GM12875 (cell line): ENCODE results near the gene RAET1G.
"Not testable (repeated sequence)": the region's sequence is repeated elsewhere in the genome, so short reads cannot be mapped to it uniquely, and the experiment has no call there.

Source experiments
- H3K4me3 ChIP-seq: one replicate; pipeline ENCODE4 v1.5.1; 2011; ENCODE audit warnings: low read depth, low read length, control low read depth
- TF ChIP-seq, protein P1 (sequence below): IDR thresholded peaks from 2 replicates; pipeline ENCODE4 v1.5.1; 2011; ENCODE audit warnings: low read depth, mild to moderate bottlenecking, control low read depth, inconsistent platforms, low read length, moderate library complexity, borderline replicate concordance; ENCODE audit not compliant: insufficient read depth

Gene RAET1G

DNA sequence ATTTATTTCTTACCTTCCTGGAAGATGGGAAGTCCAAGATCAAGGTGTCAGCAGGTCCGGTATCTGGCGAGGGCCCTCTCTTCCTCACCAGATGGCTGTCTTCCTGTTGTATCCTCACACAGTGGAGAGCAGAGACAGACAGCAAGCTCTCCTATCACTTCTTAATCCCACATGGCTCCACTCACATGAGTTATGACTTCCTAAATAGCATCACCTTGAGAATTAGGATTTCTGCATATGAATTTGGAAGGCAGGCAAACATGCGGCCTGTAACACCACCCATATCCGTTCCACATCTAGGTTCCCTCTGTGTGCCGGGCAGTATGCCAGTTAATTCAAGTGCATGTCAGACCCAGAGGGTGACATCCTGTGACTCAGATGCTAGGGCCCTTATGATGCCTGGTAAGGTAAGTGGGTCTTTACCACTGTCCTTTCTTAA is 27.1 kb downstream of the RAET1G start:
- no peak overlapping the region for H3K4me3 ChIP-seq
- TF ChIP-seq, protein P1, sequence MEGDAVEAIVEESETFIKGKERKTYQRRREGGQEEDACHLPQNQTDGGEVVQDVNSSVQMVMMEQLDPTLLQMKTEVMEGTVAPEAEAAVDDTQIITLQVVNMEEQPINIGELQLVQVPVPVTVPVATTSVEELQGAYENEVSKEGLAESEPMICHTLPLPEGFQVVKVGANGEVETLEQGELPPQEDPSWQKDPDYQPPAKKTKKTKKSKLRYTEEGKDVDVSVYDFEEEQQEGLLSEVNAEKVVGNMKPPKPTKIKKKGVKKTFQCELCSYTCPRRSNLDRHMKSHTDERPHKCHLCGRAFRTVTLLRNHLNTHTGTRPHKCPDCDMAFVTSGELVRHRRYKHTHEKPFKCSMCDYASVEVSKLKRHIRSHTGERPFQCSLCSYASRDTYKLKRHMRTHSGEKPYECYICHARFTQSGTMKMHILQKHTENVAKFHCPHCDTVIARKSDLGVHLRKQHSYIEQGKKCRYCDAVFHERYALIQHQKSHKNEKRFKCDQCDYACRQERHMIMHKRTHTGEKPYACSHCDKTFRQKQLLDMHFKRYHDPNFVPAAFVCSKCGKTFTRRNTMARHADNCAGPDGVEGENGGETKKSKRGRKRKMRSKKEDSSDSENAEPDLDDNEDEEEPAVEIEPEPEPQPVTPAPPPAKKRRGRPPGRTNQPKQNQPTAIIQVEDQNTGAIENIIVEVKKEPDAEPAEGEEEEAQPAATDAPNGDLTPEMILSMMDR, result no peak

DNA sequence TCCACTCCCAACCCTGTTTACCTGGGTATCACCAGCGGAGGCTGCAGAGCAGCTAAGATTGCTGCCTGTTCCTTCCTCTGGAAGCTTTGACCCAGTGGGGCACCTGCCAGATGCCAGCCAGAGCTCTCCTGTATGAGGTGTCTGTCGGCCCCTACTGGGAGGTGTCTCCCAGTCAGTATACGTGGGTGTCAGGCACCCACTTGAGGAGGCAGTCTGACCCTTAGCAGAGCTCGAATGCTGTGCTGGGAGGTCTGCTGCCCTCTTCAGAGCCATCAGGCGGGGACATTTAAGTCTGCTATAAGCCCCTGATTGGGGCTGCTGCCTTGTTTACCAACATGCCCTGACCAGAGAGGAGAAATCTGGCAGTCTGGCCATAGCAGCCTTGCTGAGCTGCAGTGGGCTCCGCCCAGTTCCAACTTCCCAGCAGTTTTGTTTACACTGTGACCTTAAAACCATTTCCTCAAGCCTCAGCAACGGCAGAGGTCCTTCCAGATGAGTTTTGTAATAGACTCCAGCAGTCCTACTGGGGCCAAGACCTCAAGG is 27.8 kb downstream of the RAET1G start:
- TF ChIP-seq, protein P1, result no peak
- no peak overlapping the region for H3K4me3 ChIP-seq

DNA sequence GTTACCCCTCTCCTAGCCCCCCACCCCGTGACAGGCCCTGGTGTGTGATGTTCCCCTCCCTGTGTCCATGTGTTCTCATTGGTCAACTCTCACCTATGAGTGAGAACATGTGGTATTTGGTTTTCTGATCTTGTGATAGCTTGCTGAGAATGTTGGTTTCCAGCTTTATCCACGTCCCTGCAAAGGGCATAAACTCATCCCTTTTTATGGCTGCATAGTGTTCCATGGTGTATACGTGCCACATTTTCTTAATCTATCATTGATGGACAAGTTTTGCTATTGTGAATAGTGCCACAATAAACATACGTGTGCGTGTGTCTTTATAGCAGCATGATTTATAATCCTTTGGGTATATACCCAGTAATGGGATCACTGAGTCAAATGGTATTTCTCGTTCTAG is 31.1 kb downstream of the RAET1G start:
- H3K4me3 ChIP-seq, result not testable (repeated sequence)

DNA sequence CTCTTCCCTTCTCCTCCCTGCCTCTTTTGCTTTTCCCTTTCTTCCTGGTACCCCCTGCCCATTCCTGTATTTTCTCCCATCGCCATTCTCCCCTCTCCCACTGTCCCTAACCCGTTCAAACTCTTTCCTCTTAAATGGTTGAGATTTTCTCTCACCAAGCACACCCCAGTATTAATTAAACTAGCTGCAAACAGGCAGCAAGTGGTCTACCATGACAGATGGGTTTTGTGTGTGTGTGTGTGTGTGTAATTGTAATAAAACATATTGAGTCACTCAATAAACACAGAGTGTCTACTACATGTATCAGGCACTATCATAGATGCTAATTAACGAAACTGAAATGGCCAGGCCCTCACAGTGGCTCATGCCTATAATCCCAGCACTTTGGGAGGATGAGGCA is 31.7 kb downstream of the RAET1G start:
- H3K4me3 ChIP-seq, result no peak overlapping the region
- TF ChIP-seq, protein P1, result no peak

DNA sequence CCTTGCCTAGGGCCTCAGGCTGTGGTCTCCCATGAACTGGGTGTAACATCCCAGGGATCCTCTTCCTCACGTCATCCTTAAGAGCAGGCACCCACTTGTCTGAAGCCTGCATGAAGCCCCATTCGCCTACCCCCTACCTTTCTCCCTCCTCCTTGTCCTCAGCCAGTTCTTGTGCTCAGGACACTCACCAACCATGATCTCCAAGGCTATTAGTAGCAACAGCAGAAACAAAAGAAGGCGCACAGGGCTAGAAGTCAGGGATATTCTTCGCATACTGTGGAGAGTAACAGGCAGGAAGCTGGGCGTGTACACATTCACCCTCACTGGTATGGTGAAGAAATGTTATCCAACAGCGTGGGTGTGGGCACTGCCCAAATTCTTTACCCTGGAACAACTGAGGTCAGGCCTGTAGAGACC is 32.3 kb downstream of the RAET1G start:
- no peak overlapping the region for H3K4me3 ChIP-seq
- TF ChIP-seq, protein P1, result no peak

DNA sequence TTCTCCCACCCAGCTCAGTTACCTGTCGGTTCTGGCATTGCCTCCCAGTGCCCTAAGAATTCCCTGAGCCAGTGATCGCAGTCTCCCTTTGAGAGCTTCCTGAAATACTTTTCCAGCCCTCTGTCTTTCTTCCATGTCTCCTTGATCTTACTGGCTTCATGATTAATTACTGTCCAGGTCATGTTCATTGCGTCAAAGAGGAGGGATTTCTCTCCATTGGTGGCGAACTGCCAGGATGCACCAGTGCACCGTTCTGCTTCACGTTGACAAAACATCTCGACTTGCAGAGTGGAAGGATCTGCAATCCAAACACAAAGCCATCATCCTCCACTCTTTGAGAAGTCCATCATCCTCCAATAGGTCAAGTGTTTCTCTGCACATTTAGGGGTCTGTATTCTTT is 33.6 kb downstream of the RAET1G start:
- TF ChIP-seq, protein P1, result no peak
- H3K4me3 ChIP-seq, result no peak overlapping the region

DNA sequence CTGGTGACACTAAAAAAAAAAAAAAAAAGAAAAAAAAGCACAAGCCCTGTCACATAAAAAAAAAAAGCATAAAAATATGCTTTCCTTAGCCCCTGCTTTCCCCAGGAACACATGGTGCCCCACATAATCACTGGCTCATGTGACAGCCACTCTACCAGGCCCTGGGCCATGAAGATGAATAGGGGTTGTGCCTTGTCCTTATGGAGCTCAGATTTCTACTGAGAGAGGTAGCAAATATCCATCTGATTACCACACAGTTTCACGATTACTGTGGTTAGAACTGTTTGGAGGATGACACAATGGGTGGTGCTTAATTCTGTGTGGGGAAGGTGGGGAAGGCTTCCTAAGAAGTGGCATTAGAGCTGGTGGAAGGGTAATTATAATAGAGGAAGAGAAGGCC is 34.3 kb downstream of the RAET1G start:
- TF ChIP-seq, protein P1, result no peak
- H3K4me3 ChIP-seq, result no peak overlapping the region

DNA sequence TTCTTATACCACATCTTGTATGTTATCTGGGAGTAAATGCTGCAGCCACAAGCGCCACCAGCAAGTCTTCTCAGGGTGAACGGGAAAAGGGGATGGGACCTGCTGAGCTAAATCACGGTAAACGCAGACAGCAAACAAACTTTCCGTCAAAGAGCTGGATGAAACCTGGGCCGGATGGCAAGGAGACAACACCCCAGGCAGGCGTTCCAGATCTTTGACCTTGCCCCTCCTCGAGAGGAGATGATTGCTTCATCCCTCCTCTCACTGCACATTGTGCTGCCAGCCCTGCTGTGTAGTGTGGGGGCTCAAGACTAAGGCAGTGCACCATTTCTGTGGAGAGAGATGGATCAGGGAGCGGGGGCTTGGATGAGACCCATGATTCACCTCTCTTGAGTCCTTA is 34.8 kb downstream of the RAET1G start:
- H3K4me3 ChIP-seq, result no peak overlapping the region
- TF ChIP-seq, protein P1, result no peak
